SK-N-SH treated with all-trans-retinoic acid at 6 μM for 48 hours (cell line): ENCODE results near the gene GLMP.

ENCODE experiments used
- ATAC-seq: fragments of 200-7000 bp; cut with Tn5 transposase; 3 replicates; pipeline ENCODE4 v1.9.1; 2020; ENCODE audit warnings: mild to moderate bottlenecking, moderate library complexity
- ARNTL ChIP-seq: fragments of 450-650 bp; formaldehyde crosslinking; IDR thresholded peaks from 2 replicates; pipeline ENCODE4 v1.5.0; 2020; ENCODE audit warnings: low read depth, mild to moderate bottlenecking, moderate library complexity, borderline replicate concordance
- BACH2 ChIP-seq: fragments of 250-450 bp; sonication (Bioruptor Pico); IDR thresholded peaks from 2 replicates; pipeline ENCODE4 v1.9.0; 2021; ENCODE audit warnings: mild to moderate bottlenecking, borderline replicate concordance
- CSDC2 ChIP-seq: fragments of 250-450 bp; sonication (Bioruptor Pico); IDR thresholded peaks from 2 replicates; pipeline ENCODE4 v1.5.0; 2020; ENCODE audit warnings: mild to moderate bottlenecking, moderate library complexity
- ESRRG ChIP-seq: fragments of 250-450 bp; sonication (Bioruptor Pico); IDR thresholded peaks from 2 replicates; pipeline ENCODE4 v1.6.1; 2021; ENCODE audit warnings: mild to moderate bottlenecking
- GLIS3 ChIP-seq: fragments of 250-450 bp; sonication (Bioruptor Pico); IDR thresholded peaks from 2 replicates; pipeline ENCODE4 v1.5.0; 2020; ENCODE audit warnings: mild to moderate bottlenecking, moderate library complexity
- OSR1 ChIP-seq: fragments of 250-450 bp; sonication (Bioruptor Pico); IDR thresholded peaks from 2 replicates; pipeline ENCODE4 v1.8.0; 2022; ENCODE audit warnings: moderate library complexity, mild to moderate bottlenecking, inconsistent platforms
- PPARA ChIP-seq: fragments of 250-450 bp; sonication (Bioruptor Pico); IDR thresholded peaks from 2 replicates; pipeline ENCODE4 v1.5.0; 2020; ENCODE audit warnings: mild to moderate bottlenecking, borderline replicate concordance
- RARB ChIP-seq: fragments of 250-450 bp; sonication (Bioruptor Pico); IDR thresholded peaks from 2 replicates; pipeline ENCODE4 v1.8.0; 2021; ENCODE audit warnings: mild to moderate bottlenecking, moderate library complexity
- SNAI2 ChIP-seq: fragments of 250-450 bp; sonication (Bioruptor Pico); IDR thresholded peaks from 2 replicates; pipeline ENCODE4 v1.5.0; 2020; ENCODE audit warnings: mild to moderate bottlenecking, moderate library complexity
- TCF4 ChIP-seq: fragments of 250-450 bp; sonication (Bioruptor Pico); IDR thresholded peaks from 2 replicates; pipeline ENCODE4 v1.8.0; 2021; ENCODE audit warnings: mild to moderate bottlenecking, moderate library complexity, borderline replicate concordance
- TOX ChIP-seq: fragments of 250-450 bp; sonication (Bioruptor Pico); IDR thresholded peaks from 2 replicates; pipeline ENCODE4 v1.8.0; 2021; ENCODE audit warnings: mild to moderate bottlenecking, moderate library complexity, borderline replicate concordance
- ZC3H10 ChIP-seq: fragments of 250-450 bp; sonication (Bioruptor Pico); IDR thresholded peaks from 2 replicates; pipeline ENCODE4 v1.5.1; 2021; ENCODE audit warnings: mild to moderate bottlenecking, moderate library complexity
- ZFP3 ChIP-seq: fragments of 250-450 bp; sonication (Bioruptor Pico); IDR thresholded peaks from 2 replicates; pipeline ENCODE4 v1.5.0; 2020; ENCODE audit warnings: mild to moderate bottlenecking, moderate library complexity
- ZNF565 ChIP-seq: fragments of 450-650 bp; formaldehyde crosslinking; conservative IDR thresholded peaks from 2 replicates; pipeline ENCODE4 v1.5.0; 2020; ENCODE audit warnings: low read depth, mild to moderate bottlenecking, moderate library complexity
- ZNF70 ChIP-seq: fragments of 450-650 bp; formaldehyde crosslinking; IDR thresholded peaks from 2 replicates; pipeline ENCODE4 v1.5.0; 2020; ENCODE audit warnings: mild to moderate bottlenecking, moderate library complexity
- ZNF8 ChIP-seq: fragments of 450-650 bp; formaldehyde crosslinking; IDR thresholded peaks from 2 replicates; pipeline ENCODE4 v1.5.0; 2020; ENCODE audit warnings: mild to moderate bottlenecking, moderate library complexity
- TF ChIP-seq, protein P1 (sequence below): fragments of 250-450 bp; sonication (Bioruptor Pico); IDR thresholded peaks from 2 replicates; pipeline ENCODE4 v1.5.1; 2020; ENCODE audit warnings: low read depth, mild to moderate bottlenecking, moderate library complexity
- TF ChIP-seq, protein P2 (sequence below): fragments of 250-450 bp; sonication (Bioruptor Pico); IDR thresholded peaks from 2 replicates; pipeline ENCODE4 v1.8.0; 2020; ENCODE audit warnings: mild to moderate bottlenecking, moderate library complexity, borderline replicate concordance
- TF ChIP-seq, protein P3 (sequence below): fragments of 250-450 bp; sonication (Bioruptor Pico); IDR thresholded peaks from 2 replicates; pipeline ENCODE4 v1.5.1; 2021; ENCODE audit warnings: mild to moderate bottlenecking, moderate library complexity
- TF ChIP-seq, protein P4 (sequence below): fragments of 250-450 bp; sonication (Bioruptor Pico); IDR thresholded peaks from 2 replicates; pipeline ENCODE4 v1.5.0; 2020; ENCODE audit warnings: mild to moderate bottlenecking, moderate library complexity

The GLMP gene

DNA sequence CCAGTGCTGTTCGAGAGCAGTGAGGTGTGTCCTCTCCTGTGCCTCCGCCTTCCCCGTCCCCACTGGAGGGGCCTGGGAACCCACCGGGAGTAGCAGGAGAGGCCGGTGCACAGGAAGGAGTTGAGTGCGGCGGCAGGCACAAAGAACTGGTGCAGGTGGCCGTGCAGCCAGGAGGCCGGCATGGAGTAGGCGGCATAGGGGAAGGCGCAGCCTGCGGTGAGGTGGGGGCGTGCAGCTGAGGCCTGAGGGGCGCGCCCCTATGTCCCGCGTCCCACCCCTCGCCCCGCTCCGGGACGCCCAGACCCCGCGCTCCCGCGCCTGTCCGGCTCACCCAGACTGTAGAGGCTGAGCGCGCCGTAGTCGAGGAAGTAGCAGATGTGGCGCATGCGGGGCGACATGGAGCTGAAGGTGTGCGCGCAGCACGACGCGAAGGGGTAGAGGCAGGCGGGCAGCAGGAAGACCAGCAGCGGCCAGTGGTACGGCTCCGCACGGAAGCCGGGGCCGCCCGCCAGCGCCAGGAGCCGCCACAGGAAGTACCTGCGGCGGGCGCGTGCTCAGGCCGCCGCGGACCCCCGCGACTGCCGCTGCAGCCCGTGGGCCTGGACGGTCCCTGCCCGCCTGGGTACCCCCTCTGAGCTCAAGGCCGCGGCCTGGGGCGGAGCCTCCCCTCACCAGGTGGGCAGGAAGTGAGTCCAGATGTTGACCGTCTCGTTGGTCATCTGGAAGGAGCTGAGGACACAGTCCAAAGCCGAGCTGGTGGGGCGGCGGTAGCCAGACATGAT lies 49.8 kb downstream of the GLMP start (continued):
- TF ChIP-seq, protein P1, sequence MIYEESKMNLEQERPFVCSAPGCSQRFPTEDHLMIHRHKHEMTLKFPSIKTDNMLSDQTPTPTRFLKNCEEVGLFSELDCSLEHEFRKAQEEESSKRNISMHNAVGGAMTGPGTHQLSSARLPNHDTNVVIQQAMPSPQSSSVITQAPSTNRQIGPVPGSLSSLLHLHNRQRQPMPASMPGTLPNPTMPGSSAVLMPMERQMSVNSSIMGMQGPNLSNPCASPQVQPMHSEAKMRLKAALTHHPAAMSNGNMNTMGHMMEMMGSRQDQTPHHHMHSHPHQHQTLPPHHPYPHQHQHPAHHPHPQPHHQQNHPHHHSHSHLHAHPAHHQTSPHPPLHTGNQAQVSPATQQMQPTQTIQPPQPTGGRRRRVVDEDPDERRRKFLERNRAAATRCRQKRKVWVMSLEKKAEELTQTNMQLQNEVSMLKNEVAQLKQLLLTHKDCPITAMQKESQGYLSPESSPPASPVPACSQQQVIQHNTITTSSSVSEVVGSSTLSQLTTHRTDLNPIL = no peak

DNA sequence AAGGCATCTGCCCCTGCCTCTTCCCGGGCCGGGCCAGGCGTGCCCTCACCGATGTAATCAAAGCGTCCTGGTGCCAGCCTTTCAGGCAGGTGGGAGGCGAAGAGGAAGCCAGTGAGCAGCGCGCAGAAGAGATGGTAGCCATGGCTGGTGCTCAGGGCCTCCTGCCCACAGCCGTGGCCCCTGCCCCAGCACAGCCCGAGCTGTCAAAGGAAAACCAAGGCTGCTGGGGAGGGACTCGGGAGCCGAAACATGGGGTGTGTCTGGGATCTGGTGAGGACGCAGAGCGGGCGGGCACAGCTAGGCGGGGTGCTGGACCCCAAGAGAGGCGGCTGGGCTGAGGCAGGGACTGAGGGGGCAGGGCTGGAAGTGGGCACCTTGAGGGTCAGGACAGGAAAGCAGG lies 50.8 kb downstream of the GLMP start:
- TF ChIP-seq, protein P2, sequence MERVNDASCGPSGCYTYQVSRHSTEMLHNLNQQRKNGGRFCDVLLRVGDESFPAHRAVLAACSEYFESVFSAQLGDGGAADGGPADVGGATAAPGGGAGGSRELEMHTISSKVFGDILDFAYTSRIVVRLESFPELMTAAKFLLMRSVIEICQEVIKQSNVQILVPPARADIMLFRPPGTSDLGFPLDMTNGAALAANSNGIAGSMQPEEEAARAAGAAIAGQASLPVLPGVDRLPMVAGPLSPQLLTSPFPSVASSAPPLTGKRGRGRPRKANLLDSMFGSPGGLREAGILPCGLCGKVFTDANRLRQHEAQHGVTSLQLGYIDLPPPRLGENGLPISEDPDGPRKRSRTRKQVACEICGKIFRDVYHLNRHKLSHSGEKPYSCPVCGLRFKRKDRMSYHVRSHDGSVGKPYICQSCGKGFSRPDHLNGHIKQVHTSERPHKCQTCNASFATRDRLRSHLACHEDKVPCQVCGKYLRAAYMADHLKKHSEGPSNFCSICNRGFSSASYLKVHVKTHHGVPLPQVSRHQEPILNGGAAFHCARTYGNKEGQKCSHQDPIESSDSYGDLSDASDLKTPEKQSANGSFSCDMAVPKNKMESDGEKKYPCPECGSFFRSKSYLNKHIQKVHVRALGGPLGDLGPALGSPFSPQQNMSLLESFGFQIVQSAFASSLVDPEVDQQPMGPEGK (CRISPR knock-in tag) = no peak
- TF ChIP-seq ARNTL (CRISPR knock-in tag) = no peak
- TF ChIP-seq OSR1 = no peak
- TF ChIP-seq, protein P3, sequence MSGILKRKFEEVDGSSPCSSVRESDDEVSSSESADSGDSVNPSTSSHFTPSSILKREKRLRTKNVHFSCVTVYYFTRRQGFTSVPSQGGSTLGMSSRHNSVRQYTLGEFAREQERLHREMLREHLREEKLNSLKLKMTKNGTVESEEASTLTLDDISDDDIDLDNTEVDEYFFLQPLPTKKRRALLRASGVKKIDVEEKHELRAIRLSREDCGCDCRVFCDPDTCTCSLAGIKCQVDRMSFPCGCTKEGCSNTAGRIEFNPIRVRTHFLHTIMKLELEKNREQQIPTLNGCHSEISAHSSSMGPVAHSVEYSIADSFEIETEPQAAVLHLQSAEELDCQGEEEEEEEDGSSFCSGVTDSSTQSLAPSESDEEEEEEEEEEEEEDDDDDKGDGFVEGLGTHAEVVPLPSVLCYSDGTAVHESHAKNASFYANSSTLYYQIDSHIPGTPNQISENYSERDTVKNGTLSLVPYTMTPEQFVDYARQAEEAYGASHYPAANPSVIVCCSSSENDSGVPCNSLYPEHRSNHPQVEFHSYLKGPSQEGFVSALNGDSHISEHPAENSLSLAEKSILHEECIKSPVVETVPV = no peak
- TF ChIP-seq CSDC2 (CRISPR knock-in tag) = no peak
- TF ChIP-seq ESRRG (CRISPR knock-in tag) = no peak
- TF ChIP-seq PPARA (CRISPR knock-in tag) = no peak
- TF ChIP-seq, protein P1 = no peak
- TF ChIP-seq BACH2 (CRISPR knock-in tag) = no peak
- no peak for TF ChIP-seq ZC3H10
- TF ChIP-seq TOX (CRISPR knock-in tag) = no peak
- TF ChIP-seq ZNF70 (CRISPR knock-in tag) = no peak
- no peak for TF ChIP-seq ZFP3
- no peak for TF ChIP-seq TCF4 (CRISPR knock-in tag)
- TF ChIP-seq, protein P4, sequence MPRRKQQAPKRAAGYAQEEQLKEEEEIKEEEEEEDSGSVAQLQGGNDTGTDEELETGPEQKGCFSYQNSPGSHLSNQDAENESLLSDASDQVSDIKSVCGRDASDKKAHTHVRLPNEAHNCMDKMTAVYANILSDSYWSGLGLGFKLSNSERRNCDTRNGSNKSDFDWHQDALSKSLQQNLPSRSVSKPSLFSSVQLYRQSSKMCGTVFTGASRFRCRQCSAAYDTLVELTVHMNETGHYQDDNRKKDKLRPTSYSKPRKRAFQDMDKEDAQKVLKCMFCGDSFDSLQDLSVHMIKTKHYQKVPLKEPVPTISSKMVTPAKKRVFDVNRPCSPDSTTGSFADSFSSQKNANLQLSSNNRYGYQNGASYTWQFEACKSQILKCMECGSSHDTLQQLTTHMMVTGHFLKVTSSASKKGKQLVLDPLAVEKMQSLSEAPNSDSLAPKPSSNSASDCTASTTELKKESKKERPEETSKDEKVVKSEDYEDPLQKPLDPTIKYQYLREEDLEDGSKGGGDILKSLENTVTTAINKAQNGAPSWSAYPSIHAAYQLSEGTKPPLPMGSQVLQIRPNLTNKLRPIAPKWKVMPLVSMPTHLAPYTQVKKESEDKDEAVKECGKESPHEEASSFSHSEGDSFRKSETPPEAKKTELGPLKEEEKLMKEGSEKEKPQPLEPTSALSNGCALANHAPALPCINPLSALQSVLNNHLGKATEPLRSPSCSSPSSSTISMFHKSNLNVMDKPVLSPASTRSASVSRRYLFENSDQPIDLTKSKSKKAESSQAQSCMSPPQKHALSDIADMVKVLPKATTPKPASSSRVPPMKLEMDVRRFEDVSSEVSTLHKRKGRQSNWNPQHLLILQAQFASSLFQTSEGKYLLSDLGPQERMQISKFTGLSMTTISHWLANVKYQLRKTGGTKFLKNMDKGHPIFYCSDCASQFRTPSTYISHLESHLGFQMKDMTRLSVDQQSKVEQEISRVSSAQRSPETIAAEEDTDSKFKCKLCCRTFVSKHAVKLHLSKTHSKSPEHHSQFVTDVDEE (CRISPR knock-in tag) = no peak
- TF ChIP-seq SNAI2 (CRISPR knock-in tag) = no peak
- no peak for TF ChIP-seq ZNF565 (CRISPR knock-in tag)
- no peak for TF ChIP-seq RARB (CRISPR knock-in tag)
- ATAC-seq = no peak

DNA sequence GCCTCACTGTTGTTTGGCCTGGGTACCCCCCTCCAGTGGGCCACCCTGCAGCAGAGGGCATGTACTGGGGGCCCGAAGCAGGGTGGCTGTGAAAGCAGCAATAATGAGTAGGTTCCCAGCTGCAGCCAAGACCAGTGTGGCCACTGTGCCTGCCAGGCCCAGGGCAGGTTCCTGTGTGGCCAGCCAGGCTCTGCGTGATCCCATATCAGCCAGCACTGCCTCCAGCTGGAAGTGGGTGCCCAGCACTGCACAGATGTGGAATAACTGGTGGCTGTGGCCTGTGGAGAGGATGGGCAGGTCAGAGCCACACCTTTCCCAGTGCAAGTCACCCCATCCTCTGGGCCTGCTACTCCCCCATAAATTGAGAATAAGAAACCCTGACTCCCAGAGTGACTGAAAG lies 51.4 kb downstream of the GLMP start:
- no peak for ATAC-seq
- TF ChIP-seq ZC3H10 (no peak), RARB (CRISPR knock-in tag) (no peak), ZFP3 (no peak), ZNF565 (CRISPR knock-in tag) (no peak), ZNF8 (no peak), ZNF70 (CRISPR knock-in tag) (no peak), OSR1 (no peak), ESRRG (CRISPR knock-in tag) (no peak), BACH2 (CRISPR knock-in tag) (no peak), GLIS3 (CRISPR knock-in tag) (no peak), CSDC2 (CRISPR knock-in tag) (no peak)
- TF ChIP-seq, protein P2 (CRISPR knock-in tag) = no peak
